ENCODE measurements around the gene DUOXA2. TPM values are rescaled to one million over a fixed set of nuclear protein-coding genes. Genes with fewer than 3 reads are reported as not detected.

The DUOXA2 gene
- total and polyA plus RNA-seq, 2 of the 4 experiments (the other 2 are of a cell fraction): not detected

DNA sequence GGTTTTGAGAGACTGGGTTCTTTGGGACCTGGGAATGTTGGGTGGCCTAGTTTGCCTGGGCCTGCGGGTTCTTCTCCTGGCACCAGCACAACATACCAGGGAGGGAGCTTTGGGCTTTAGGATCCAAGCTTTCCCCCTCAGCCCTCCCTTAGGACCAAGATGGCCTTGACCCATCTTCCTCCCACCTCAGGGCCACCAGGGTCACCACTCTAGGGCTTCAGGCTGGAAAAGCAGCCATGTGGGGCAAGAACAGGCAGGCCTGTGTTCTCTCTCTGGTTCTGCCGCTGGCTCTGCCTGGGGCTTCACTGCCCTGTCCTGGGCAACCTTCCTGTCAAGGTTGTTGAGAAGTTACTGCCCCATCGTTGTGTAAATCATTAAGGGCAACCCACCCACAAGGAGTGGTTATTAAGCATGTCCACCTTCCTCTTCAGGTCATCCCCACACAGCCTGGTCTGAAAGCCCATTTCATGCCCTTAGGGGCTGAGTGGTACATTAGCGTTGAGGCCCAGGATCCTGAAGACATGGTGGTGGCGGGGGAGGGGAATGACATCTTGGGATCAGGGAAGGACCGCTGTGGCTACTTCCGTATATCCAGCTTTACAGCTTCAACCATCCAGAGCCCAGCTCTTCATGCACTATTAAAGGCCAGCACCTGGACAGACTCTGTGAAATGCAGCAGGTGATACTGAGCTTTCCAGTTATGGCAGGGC is 16.3 kb downstream of the DUOXA2 start:
- Histone ChIP-seq H3K4me3 (ENCODE audit: insufficient read depth, low read depth, low read length) (no peak overlapping the region), H3K36me3 (ENCODE audit: control insufficient read depth, insufficient read depth, low read length) (no peaks in the 10 kb centered on the region), H3K9ac (ENCODE audit: low read depth, low read length) (no peak overlapping the region), H2BK15ac (ENCODE audit: low read depth, low read length) (no peak overlapping the region), H3K27ac (ENCODE audit: insufficient read depth, low read length) (no peak overlapping the region), H3K79me1 (ENCODE audit: low read depth in 1 of 2, low read length in 2 of 2) (no peaks in the 10 kb centered on the region), H2AK5ac (ENCODE audit: low read depth, low read length) (no peak overlapping the region), H3K4ac (ENCODE audit: low read depth, low read length) (no peak overlapping the region), H2BK120ac (ENCODE audit: low read depth, low read length) (no peak overlapping the region), H3K9me1 (ENCODE audit: insufficient read depth, low read length) (no peaks in the 10 kb centered on the region), H3K14ac (replicated peaks; ENCODE audit: low read depth, low read length) (no peak overlapping the region), H3K23ac (ENCODE audit: low read depth, low read length) (no peak overlapping the region), H2AFZ (replicated peaks; ENCODE audit: low read length, poor library complexity) (no peak overlapping the region), H2AK9ac (replicated peaks; ENCODE audit: low read depth, low read length, poor library complexity) (no peak overlapping the region), H3K56ac (ENCODE audit: extremely low read depth, insufficient read depth, low read length) (no peak overlapping the region), H3K4me1 (ENCODE audit: control insufficient read depth, insufficient read depth, low read length) (no peaks in the 10 kb centered on the region; the same call in 1 of the 2 replicates), H2BK5ac (ENCODE audit: low read depth, low read length, poor library complexity, severe bottlenecking) (no peak overlapping the region), H2BK20ac (ENCODE audit: low read depth, low read length) (no peak overlapping the region), H4K20me1 (ENCODE audit: insufficient read depth, low read length) (no peaks in the 10 kb centered on the region), H4K5ac (ENCODE audit: low read depth, low read length) (no peak overlapping the region), H3K27me3 (ENCODE audit: control insufficient read depth, insufficient read depth, low read length) (peaks cover 83% of the 10 kb centered on the region), H3K9me3 (ENCODE audit: control insufficient read depth, insufficient read depth, low read length) (peaks cover 3% of the 10 kb centered on the region; the same call in 1 of the 2 replicates), H4K8ac (ENCODE audit: low read depth in 2 of 2, low read length in 2 of 2) (no peak overlapping the region), H4K91ac (ENCODE audit: insufficient read depth, low read depth, low read length) (no peak overlapping the region), H3K18ac (ENCODE audit: low read depth, low read length) (no peak overlapping the region), H3K4me2 (ENCODE audit: low read depth, low read length) (no peak overlapping the region)
- ChIA-PET CTCF (no interaction called here), POLR2A (ENCODE audit: unreplicated experiment) (interaction anchor here (0.6 kb wide), 1 partner anchor 271 kb away, joined by 4 read pairs; a partner anchor contains a TSS)
- TF ChIP-seq FOS (IDR thresholded peaks at IDR 0.05; ENCODE audit: low read depth, low read length): no peak
- no peak for TF ChIP-seq BHLHE40 (IDR thresholded peaks at IDR 0.05; ENCODE audit: low read depth, low read length)
- no peak for TF ChIP-seq CTCF (conservative IDR thresholded peaks at IDR 0.05; ENCODE audit: low read depth, low read length)
- TF ChIP-seq CEBPB (IDR thresholded peaks at IDR 0.05; ENCODE audit: low read depth, low read length): no peak
- TF ChIP-seq, protein P1, sequence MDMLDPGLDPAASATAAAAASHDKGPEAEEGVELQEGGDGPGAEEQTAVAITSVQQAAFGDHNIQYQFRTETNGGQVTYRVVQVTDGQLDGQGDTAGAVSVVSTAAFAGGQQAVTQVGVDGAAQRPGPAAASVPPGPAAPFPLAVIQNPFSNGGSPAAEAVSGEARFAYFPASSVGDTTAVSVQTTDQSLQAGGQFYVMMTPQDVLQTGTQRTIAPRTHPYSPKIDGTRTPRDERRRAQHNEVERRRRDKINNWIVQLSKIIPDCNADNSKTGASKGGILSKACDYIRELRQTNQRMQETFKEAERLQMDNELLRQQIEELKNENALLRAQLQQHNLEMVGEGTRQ (IDR thresholded peaks at IDR 0.05; ENCODE audit: low read depth, low read length): no peak
- TF ChIP-seq MXI1 (IDR thresholded peaks at IDR 0.05; ENCODE audit: borderline replicate concordance, low read depth, low read length): no peak
- TF ChIP-seq SMC3 (IDR thresholded peaks at IDR 0.05; ENCODE audit: low read depth, low read length): no peak
- no peak for TF ChIP-seq POLR2A (IDR thresholded peaks at IDR 0.05; ENCODE audit: low read depth, low read length)
- no peak for TF ChIP-seq RAD21 (IDR thresholded peaks at IDR 0.05; ENCODE audit: low read length)
- no peak for TF ChIP-seq MAZ (IDR thresholded peaks at IDR 0.05; ENCODE audit: borderline replicate concordance, low read depth, low read length)
- TF ChIP-seq RCOR1 (IDR thresholded peaks at IDR 0.05; ENCODE audit: insufficient replicate concordance, low read length): no peak
- no peak for TF ChIP-seq ELK1 (IDR thresholded peaks at IDR 0.05; ENCODE audit: borderline replicate concordance, low read depth, low read length)
- TF ChIP-seq RFX5 (IDR thresholded peaks at IDR 0.05; ENCODE audit: low read depth, low read length): no peak
- no peak for TF ChIP-seq MAFK (IDR thresholded peaks at IDR 0.05; ENCODE audit: low read depth, low read length)
- TF ChIP-seq NFE2L2 (IDR thresholded peaks at IDR 0.05; ENCODE audit: low read depth, low read length): no peak
- no peak for TF ChIP-seq CHD1 (IDR thresholded peaks at IDR 0.05; ENCODE audit: low read depth, low read length)
- no peak for DNase-seq
- ATAC-seq (ENCODE audit: low read depth): no peak
- no TSS peak for BruUV-seq (replicated peaks)
- WGBS, 2 experiments (ENCODE audit: extremely low coverage in 2 of 2, insufficient read length in 1 of 2): no CpG with 5 or more reads among the region's 7 CpGs
- intact Hi-C loops (cut with micrococcal nuclease) (no loop called here), in situ Hi-C loops (cut with MboI; ENCODE audit: low sequenced_read_pairs) (no loop called here), dilution Hi-C loops (cut with HindIII; ENCODE audit: low sequenced_read_pairs, unreplicated experiment) (no loop called here)
